CD4-positive, alpha-beta T cell (primary cell): Measurements from ENCODE around the gene TBC1D16. TPM values are rescaled to one million over a fixed set of nuclear protein-coding genes. Genes with fewer than 3 reads are reported as not detected.

Experiments
- ATAC-seq: fragments of 200-7000 bp; cut with Tn5 transposase; one replicate; pipeline ENCODE4 v1.10.0; 2022; ENCODE audit warnings: mild to moderate bottlenecking; ENCODE audit not compliant: poor library complexity
- CTCF ChIA-PET: fragments of 350-600 bp; sonication (Branson Sonifier 250); formaldehyde crosslinking; loops from one replicate; lab custom pipeline; 2021; ENCODE audit warnings: antibody characterized with exemption, inconsistent platforms; lab: Charles Lee
- POLR2A ChIA-PET: fragments of 350-600 bp; sonication (Branson Sonifier 250); formaldehyde crosslinking; loops from one replicate; lab custom pipeline; 2021; ENCODE audit warnings: antibody characterized with exemption, inconsistent platforms; lab: Charles Lee
- DNase-seq, 14 experiments: peaks; one replicate each; pipeline ENCODE4 v3.0.0-alpha.2; 2013 to 2020; ENCODE audit warnings: mixed read lengths in 2 of 14
- H3K27ac ChIP-seq, 2 donors: one replicate each; pipeline versions ENCODE4 v1.5.1 to v1.7.0; 2013; ENCODE audit warnings: low read length in 2 of 2, low read depth in 1 of 2, mild to moderate bottlenecking in 1 of 2
- H3K27me3 ChIP-seq, 2 experiments: 1 replicate in 1 of 2; 2 replicates in 1 of 2; pipeline versions ENCODE4 v1.6.1 to v1.7.0; 2013; ENCODE audit warnings: low read length in 2 of 2, control low read depth in 1 of 2, mild to moderate bottlenecking in 1 of 2, moderate library complexity in 1 of 2; ENCODE audit not compliant: insufficient read depth in 2 of 2, control insufficient read depth in 1 of 2
- H3K36me3 ChIP-seq: one replicate; pipeline ENCODE4 v1.6.1; 2013; ENCODE audit warnings: low read length, control low read depth; ENCODE audit not compliant: insufficient read depth
- H3K4me1 ChIP-seq: one replicate; pipeline ENCODE4 v1.6.1; 2013; ENCODE audit warnings: low read length, control low read depth; ENCODE audit not compliant: insufficient read depth
- H3K4me3 ChIP-seq: one replicate; pipeline ENCODE4 v1.5.1; 2013; ENCODE audit warnings: mild to moderate bottlenecking, low read length, moderate library complexity
- H3K9me3 ChIP-seq, 2 experiments: 1 replicate in 1 of 2; 2 replicates in 1 of 2; pipeline versions ENCODE4 v1.6.1 to v1.7.0; 2013; ENCODE audit warnings: low read length in 2 of 2, mild to moderate bottlenecking in 2 of 2, control low read depth in 1 of 2, moderate library complexity in 1 of 2; ENCODE audit not compliant: control insufficient read depth in 1 of 2, insufficient read depth in 1 of 2
- H3K27ac Mint-ChIP-seq: one replicate; pipeline ENCODE4 v1.8.0; 2020; ENCODE audit warnings: mixed read lengths
- H3K27me3 Mint-ChIP-seq: one replicate; pipeline ENCODE4 v1.8.0; 2021; ENCODE audit warnings: mixed read lengths
- H3K36me3 Mint-ChIP-seq: one replicate; pipeline ENCODE4 v1.8.0; 2021; ENCODE audit warnings: low read depth, mixed read lengths
- H3K4me1 Mint-ChIP-seq: one replicate; pipeline ENCODE4 v1.8.0; 2021; ENCODE audit warnings: low read depth, mixed read lengths
- H3K4me3 Mint-ChIP-seq: one replicate; pipeline ENCODE4 v1.8.0; 2020; ENCODE audit warnings: mild to moderate bottlenecking, mixed read lengths
- H3K9me3 Mint-ChIP-seq: one replicate; pipeline ENCODE4 v1.8.0; 2020; ENCODE audit warnings: mixed read lengths
- CTCF ChIP-seq: fragments of 200-600 bp; IDR thresholded peaks from one replicate; pipeline ENCODE4 v1.8.0; 2022; ENCODE audit warnings: antibody characterized with exemption, mild to moderate bottlenecking
- intact Hi-C, 2 experiments: fragments of 100-400 bp; cut with DNase I in 1 of 2; cut with micrococcal nuclease in 1 of 2; formaldehyde crosslinking; loops; one replicate each; pipeline versions ENCODE4 v1.15.1 to v1.9.0; 2023 to 2025; cut with DNase I, micrococcal nuclease
- total RNA-seq, 174 experiments: library from RNA in 2 of 174; stranded (reverse) in 2 of 174; gene quantifications; one replicate each; pipeline ENCODE4 v1.2.3 and lab custom pipeline; 2021 to 2026

Gene TBC1D16
- total RNA-seq, 2 experiments from 2014 or later = 1.9 to 2.5 TPM

GRCh38 chr17:79914813-79915740 is 120.6 kb downstream of the TBC1D16 start:
- POLR2A ChIA-PET = no interaction called here
- TF ChIP-seq CTCF = no peak
- no peak overlapping the region for H3K4me3 Mint-ChIP-seq

GRCh38 chr17:79913896-79914812 is 121.5 kb downstream of the TBC1D16 start:
- intact Hi-C loops = no loop called here
- Mint-ChIP-seq H3K9me3 (no peaks in the 10 kb centered on the region), H3K4me3 (no peak overlapping the region), H3K27me3 (peaks cover 29% of the 10 kb centered on the region), H3K27ac (no peak overlapping the region), H3K36me3 (no peaks in the 10 kb centered on the region), H3K4me1 (no peaks in the 10 kb centered on the region)
- ChIA-PET CTCF (no interaction called here), POLR2A (no interaction called here)
- no peaks in the 10 kb centered on the region for H3K36me3 ChIP-seq
- H3K27ac ChIP-seq = no peak overlapping the region
- no peak for TF ChIP-seq CTCF
- no peaks in the 10 kb centered on the region for H3K27me3 ChIP-seq
- no peak overlapping the region for H3K4me3 ChIP-seq
- no peaks in the 10 kb centered on the region for H3K4me1 ChIP-seq
- no peaks in the 10 kb centered on the region for H3K9me3 ChIP-seq
- ATAC-seq = no peak
- no peak for DNase-seq

More at GRCh38 chr17:79914813-79915740, 120.6 kb downstream of the TBC1D16 start:
- no peaks in the 10 kb centered on the region for H3K36me3 Mint-ChIP-seq
- no peak for DNase-seq
- no peak for ATAC-seq
- H3K27me3 Mint-ChIP-seq = peaks cover 24% of the 10 kb centered on the region
- H3K4me1 ChIP-seq = no peaks in the 10 kb centered on the region
- no peak overlapping the region for H3K27ac ChIP-seq
- no peaks in the 10 kb centered on the region for H3K27me3 ChIP-seq
- H3K4me3 ChIP-seq = no peak overlapping the region
- intact Hi-C loops = loop anchor here in 1 of 2 experiments (5.0 kb wide), 1 partner anchor 173 kb away; no protein-coding TSS in a partner anchor
- H3K36me3 ChIP-seq = no peaks in the 10 kb centered on the region
- CTCF ChIA-PET = interaction anchor here (0.9 to 1.7 kb wide), 3 partner anchors 70 to 173 kb away, joined by 3 to 6 read pairs (median 4); no protein-coding TSS in a partner anchor
- no peaks in the 10 kb centered on the region for H3K4me1 Mint-ChIP-seq
- no peaks in the 10 kb centered on the region for H3K9me3 Mint-ChIP-seq
- no peak overlapping the region for H3K27ac Mint-ChIP-seq
- H3K9me3 ChIP-seq = no peaks in the 10 kb centered on the region

DNA sequence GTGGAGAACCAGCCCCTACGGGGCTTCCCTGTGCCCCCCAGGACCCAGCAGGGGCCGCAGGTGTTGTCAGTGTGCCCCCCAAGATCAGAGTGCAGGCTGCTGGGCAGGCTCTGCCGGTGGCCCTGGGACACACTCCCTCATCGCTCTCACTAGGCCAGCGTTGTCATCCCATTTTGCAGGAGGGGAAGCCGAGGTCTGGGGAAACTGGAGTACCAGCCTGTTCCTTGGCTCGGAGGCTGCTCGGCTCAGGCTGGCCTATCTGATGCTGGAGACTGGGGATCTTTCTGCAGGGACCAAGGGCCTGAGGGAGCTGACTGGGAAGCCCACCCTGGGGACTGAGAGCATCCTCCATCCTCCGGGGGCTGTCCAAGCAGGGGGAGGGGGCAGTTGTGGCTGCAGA is 122.2 kb downstream of the TBC1D16 start:
- ATAC-seq (no peak), DNase-seq (no peak)
- no peaks in the 10 kb centered on the region for H3K9me3 Mint-ChIP-seq
- intact Hi-C loops = no loop called here
- H3K9me3 ChIP-seq = no peaks in the 10 kb centered on the region
- H3K27me3 Mint-ChIP-seq = peaks cover 27% of the 10 kb centered on the region
- no peaks in the 10 kb centered on the region for H3K27me3 ChIP-seq
- no peak overlapping the region for H3K27ac ChIP-seq
- POLR2A ChIA-PET = no interaction called here
- H3K4me1 Mint-ChIP-seq = no peaks in the 10 kb centered on the region
- H3K36me3 Mint-ChIP-seq = no peaks in the 10 kb centered on the region
- CTCF ChIA-PET = no interaction called here
- H3K27ac Mint-ChIP-seq = no peak overlapping the region
- H3K4me3 Mint-ChIP-seq = no peak overlapping the region
- no peak overlapping the region for H3K4me3 ChIP-seq
- no peaks in the 10 kb centered on the region for H3K4me1 ChIP-seq
- TF ChIP-seq CTCF = no peak
- H3K36me3 ChIP-seq = no peaks in the 10 kb centered on the region
